Stimulated activated CD8-positive, alpha-beta memory T cell treated with anti-CD3 and anti-CD28 coated beads, Interleukin-4, amount 100 ng/mL, for 4 hours (primary cell): ENCODE results near the gene IFT52.
"Not testable (repeated sequence)": the region's sequence is repeated elsewhere in the genome, so short reads cannot be mapped to it uniquely, and the experiment has no call there.

Experiments
- DNase-seq, 2 donors: peaks; one replicate each; pipeline ENCODE4 v3.0.0-alpha.2; 2020; ENCODE audit warnings: low read depth in 2 of 2, low spot score in 1 of 2

IFT52 gene

DNA sequence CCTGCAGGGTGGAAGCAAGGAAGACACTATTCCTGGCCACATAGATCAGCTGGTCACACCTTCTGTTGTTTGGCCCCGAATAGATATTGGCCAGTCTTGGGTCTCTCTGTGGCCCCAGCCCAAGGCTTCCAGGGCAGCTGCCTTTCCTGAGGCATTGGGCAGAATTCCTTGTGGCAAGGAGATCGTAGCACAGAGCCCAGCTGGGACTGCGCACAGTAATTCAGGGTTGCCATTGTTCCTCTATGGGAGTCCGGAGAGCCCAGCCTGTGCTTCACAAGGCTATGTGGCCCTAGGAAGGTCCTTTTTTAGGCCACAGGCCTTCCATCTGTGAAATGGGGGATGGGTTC, 25.0 kb upstream of the IFT52 start:
- no peak for DNase-seq

DNA sequence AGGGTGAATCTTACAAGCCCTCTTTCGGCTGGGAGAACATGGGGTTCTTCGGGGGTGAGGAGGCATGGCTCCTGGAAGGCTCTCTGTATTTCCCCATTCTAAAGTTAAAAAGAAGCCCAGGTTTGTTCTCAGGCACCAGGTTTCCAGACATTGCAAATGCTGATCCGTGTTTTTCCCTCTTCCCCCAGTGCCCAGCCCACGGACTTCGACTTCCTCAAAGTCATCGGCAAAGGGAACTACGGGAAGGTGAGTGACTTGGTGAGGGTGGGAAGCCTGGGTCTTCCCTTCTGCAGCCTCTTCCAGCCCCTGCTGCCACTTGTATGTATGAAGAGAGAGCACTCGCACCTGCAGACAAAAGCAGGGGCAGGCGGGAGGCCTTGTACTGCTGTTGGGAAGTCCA, 23.3 kb upstream of the IFT52 start:
- DNase-seq: no peak

GRCh38 chr20:43568706-43569105, 22.0 kb upstream of the IFT52 start:
- DNase-seq: no peak

DNA sequence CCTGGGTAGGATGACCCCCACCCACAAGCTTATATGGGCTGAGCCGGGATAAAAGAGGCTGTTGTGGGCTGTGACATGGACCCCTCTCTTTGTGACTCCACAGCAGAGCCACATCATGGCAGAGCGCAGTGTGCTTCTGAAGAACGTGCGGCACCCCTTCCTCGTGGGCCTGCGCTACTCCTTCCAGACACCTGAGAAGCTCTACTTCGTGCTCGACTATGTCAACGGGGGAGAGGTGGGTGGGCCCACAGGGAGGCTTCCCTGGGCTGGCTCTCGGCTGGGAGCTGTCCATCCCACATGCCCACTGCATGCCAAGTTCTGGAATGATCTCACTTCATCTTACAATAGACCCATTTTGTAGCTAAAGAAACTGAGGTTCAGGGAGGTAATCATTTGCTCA, 21.5 kb upstream of the IFT52 start:
- DNase-seq: no peak

- no peak for DNase-seq
Measured at GRCh38 chr20:43570496-43570895, 20.2 kb upstream of the IFT52 start.

DNA sequence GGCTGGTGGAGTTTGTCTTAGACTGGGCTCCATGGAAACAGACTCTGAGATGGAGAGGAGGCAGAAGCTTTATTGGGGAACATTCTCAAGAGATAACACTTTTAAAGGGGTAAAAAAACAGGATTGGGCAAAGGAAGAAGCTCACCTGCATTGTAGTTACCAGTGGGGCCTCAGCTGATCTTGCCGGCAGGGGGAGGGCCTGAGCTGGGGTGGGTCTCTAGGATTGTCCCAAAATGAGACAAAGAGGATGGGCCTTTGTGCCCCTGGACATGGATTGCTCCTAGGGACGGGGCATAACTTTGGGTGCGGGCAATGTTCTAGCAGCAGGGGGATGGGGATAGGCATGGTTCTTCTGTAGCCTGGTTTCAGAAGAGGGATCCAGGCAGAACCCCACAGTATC, 19.4 kb upstream of the IFT52 start:
- no peak for DNase-seq

DNA sequence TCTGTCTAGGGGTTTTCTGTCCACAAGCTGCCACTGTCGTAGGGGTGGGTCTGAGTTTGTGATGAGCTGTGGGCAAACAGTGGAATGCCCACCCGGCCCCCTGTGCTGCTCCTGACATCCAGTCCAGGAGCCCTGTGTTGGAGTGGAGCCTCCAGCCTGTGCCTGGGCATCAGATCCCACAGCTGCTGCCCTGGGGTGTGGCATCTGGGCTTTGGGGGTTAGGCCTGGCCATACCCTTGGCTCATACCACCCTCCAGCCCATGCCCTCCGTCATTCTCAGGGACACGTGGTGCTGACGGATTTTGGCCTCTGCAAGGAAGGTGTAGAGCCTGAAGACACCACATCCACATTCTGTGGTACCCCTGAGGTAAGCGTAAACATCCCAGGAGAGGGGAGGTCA, 19.0 kb upstream of the IFT52 start:
- no peak for DNase-seq

- DNase-seq: no peak
Measured at GRCh38 chr20:43572891-43573290, 17.8 kb upstream of the IFT52 start.

DNA sequence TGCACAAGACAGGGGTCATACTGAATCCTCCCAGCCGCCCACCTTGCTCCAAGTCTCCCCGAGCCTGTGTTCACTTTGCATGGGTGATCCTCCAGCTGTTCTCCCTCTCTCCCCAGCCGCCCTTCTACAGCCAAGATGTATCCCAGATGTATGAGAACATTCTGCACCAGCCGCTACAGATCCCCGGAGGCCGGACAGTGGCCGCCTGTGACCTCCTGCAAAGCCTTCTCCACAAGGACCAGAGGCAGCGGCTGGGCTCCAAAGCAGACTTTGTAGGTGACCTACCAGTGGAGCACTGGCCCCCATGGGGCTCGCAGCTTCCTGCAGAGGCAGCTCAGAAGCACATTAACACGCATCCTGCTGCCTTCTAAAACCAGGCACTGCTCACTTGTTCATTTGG, 14.6 kb upstream of the IFT52 start:
- DNase-seq: no peak

GRCh38 chr20:43579861-43580793, 10.6 kb upstream of the IFT52 start:
- DNase-seq: no peak

GRCh38 chr20:43583133-43583864, 7.4 kb upstream of the IFT52 start:
- no peak for DNase-seq

- no peak for DNase-seq
Measured at GRCh38 chr20:43583982-43584432, 6.7 kb upstream of the IFT52 start.

DNA sequence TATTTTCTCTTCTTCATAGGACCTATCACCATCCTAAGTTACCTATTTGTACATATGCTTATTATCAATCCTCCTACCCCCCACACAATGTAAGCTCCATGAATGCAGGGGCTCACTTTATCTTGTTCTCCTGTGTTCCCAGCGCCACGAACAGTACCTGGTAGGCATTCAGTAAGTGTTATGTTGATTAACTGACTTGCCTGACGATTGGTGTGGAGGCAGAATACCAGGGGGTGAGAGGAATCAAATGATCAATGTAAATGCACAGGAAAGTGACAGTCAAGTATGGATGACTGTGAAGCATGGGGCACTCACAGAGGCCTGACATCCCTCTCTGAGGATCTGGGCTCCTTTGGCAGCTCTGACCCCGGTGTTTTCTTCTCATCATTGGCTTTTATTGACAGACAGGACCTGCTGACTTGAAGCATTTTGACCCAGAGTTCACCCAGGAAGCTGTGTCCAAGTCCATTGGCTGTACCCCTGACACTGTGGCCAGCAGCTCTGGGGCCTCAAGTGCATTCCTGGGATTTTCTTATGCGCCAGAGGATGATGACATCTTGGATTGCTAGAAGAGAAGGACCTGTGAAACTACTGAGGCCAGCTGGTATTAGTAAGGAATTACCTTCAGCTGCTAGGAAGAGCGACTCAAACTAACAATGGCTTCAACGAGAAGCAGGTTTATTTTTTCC, 6.1 kb upstream of the IFT52 start:
- no peak for DNase-seq

DNA sequence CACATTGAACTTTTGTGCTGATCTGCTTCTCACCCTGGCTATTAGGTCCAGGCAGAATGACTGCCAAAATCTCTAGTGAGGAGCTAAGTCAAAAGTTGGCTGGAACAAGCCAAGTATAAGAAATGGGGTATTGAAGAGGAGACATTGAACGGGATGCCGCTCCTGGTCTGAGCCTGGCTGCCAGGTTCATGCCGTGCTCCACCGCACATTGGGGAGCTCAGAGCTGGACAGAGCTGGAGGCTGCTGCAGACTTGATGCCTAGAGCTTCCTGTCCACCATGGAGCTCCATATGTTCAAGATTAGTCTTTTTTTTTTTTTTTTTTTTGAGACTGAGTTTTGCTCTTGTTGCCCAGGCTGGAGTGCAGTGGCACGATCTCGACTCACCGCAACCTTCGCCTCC, 4.1 kb upstream of the IFT52 start:
- DNase-seq: no peak

- DNase-seq: not testable (repeated sequence)
Measured at GRCh38 chr20:43588526-43588925, 2.2 kb upstream of the IFT52 start.

DNA sequence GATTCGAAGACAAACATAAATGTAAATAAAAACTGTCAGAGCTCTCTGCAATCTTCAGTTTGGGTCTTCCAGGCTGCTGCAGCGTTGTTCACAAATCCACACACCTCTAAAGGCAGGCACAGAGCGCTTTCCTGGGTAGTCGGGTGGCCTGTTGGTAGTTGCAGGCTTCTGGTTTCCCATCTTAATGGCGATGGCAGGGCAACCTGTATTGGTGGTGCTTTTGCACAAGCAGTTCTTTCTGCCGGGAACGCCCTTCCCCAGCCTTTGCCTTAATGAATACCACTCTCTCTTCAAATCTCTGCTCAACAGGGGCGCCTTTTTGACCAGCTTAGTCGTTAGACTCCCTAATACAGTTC, 723 bp upstream of the IFT52 start:
- no peak for DNase-seq

GRCh38 chr20:43601960-43602359, 11.2 kb downstream of the IFT52 start:
- not testable (repeated sequence) for DNase-seq

DNA sequence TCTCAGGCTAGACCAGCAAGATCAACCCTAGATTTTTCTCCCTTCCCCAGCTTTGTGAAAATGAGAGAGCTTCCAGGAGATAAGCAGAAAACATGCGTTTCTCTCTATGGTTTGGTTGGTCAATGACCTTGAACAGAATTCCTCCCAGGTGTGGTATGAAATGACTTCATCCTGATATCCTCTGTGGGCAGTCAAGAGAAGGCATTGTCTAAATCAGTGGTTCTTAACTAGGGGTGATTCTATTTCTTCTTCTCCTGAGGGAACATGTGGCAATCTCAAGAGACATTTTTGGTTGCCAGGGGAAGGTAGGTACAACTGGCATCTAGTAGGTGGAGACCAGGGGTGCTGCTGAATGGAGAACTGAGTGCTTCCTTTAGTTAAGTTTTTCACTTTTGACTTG, 12.4 kb downstream of the IFT52 start:
- DNase-seq: no peak

- DNase-seq: no peak
Measured at GRCh38 chr20:43605715-43606114, 15.0 kb downstream of the IFT52 start.

- not testable (repeated sequence) for DNase-seq
Measured at GRCh38 chr20:43607278-43607677, 16.5 kb downstream of the IFT52 start.

DNA sequence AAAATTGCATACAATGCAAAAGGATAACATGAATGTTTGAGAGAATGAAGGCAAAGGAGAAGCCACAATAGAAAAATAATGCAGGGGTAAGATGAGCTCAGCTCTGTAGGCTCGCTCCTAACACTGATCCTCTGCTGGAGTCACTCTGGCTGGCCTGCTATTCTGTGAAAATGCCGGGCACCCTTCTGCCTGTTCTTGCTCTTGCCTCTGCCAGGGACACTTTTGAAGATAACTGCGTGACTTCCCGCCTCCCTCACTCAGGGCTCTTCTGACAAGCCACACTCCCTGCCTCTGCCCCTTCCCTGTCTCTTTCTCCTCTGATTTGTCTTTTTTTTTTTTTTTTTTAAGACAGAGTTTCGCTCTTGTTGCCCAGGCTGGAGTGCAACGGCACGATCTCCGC, 40.9 kb downstream of the IFT52 start:
- no peak for DNase-seq

DNA sequence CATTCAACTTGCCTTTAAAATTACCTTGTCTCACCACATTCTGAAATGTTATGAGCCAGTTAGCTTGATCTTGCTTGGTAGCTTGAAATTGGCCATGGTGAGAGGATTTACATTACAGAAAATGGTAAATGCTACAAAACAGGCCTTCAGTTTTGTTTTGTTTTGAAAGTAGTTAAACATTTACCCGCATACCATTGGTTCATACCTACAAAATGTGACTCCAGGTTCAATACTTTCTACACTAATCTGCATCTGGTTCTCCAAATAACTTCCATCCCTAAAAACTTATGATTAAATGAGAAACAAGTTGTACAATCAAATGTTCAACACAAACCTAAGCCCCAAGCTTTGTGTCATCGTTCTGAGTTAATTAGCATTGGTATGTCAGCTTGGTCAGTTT, 45.7 kb downstream of the IFT52 start:
- DNase-seq: no peak
